ENCODE results near the gene GID4.

- TF ChIP-seq, protein P1, sequence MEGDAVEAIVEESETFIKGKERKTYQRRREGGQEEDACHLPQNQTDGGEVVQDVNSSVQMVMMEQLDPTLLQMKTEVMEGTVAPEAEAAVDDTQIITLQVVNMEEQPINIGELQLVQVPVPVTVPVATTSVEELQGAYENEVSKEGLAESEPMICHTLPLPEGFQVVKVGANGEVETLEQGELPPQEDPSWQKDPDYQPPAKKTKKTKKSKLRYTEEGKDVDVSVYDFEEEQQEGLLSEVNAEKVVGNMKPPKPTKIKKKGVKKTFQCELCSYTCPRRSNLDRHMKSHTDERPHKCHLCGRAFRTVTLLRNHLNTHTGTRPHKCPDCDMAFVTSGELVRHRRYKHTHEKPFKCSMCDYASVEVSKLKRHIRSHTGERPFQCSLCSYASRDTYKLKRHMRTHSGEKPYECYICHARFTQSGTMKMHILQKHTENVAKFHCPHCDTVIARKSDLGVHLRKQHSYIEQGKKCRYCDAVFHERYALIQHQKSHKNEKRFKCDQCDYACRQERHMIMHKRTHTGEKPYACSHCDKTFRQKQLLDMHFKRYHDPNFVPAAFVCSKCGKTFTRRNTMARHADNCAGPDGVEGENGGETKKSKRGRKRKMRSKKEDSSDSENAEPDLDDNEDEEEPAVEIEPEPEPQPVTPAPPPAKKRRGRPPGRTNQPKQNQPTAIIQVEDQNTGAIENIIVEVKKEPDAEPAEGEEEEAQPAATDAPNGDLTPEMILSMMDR (IDR thresholded peaks at IDR 0.05), result no peak
- TF ChIP-seq POLR2A (IDR thresholded peaks at IDR 0.05), result no peak
Observed at GRCh38 chr17:18099516-18099915, 60.3 kb downstream of the GID4 start.

Data from Peyer's patch (tissue), 4 donors.